Measurements from ENCODE around the gene WWC2. TPM values are rescaled to one million over a fixed set of nuclear protein-coding genes. Genes with fewer than 3 reads are reported as not detected.

The WWC2 gene
- total RNA-seq, 1 experiment from 2014 or later: 11.5 TPM

- DNase-seq (ENCODE audit: low spot score): no peak
Observed at GRCh38 chr4:183255487-183255886, 156.4 kb downstream of the WWC2 start.

GRCh38 chr4:183256343-183256742 is 157.3 kb downstream of the WWC2 start:
- DNase-seq (ENCODE audit: low spot score): no peak

- peak; percentile 34 for DNase-seq (ENCODE audit: low spot score)
Observed at GRCh38 chr4:183256756-183257385, 157.8 kb downstream of the WWC2 start.

DNA sequence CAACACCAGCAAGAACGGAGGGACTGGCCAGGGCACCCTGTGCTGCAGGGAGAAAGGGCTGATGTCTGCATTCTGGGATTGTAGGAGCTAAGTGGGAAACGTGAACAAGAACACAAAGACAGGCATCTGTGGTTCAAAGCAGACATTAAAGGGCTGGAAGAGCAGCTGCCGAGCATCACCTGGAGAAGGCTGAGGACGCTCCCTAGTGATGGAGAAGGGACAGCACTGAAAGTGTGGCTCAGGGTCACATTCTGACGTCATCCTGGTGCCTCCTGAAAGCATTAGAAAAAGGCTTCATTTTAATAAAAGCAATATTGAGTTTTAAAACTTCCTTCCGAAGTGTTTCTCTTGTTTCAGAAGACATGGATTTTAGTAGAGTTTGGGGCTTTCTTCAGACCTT is 158.8 kb downstream of the WWC2 start:
- no peak for DNase-seq (ENCODE audit: low spot score)

DNA sequence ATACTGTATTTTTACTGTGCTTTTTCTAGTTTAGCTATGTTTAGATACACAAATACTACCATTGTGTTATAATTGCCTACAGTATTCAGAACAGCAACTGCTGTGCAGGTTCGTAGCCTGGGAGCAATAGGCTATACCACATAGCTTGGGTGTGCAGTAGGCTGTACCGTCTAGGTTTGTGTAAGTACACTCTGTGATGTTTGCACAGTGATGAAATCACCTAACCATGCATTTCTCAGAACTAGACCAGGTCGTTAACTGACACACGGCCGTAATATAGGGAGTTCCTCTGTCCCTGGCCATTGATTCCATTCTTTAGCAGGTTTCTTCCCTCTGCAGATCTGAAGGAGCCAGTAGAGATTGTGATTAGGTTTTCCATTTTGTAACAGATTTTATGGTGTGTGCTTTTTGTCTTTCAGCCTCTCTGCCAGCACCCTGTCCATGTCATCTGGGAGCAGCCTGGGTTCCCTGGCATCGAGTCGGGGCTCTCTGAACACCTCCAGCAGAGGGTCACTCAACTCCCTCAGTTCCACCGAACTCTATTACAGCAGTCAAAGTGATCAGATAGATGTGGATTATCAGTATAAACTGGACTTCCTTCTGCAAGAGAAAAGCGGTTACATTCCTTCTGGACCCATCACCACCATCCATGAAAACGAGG is 161.6 kb downstream of the WWC2 start:
- peak; percentile 29 for DNase-seq (ENCODE audit: low spot score)

DNA sequence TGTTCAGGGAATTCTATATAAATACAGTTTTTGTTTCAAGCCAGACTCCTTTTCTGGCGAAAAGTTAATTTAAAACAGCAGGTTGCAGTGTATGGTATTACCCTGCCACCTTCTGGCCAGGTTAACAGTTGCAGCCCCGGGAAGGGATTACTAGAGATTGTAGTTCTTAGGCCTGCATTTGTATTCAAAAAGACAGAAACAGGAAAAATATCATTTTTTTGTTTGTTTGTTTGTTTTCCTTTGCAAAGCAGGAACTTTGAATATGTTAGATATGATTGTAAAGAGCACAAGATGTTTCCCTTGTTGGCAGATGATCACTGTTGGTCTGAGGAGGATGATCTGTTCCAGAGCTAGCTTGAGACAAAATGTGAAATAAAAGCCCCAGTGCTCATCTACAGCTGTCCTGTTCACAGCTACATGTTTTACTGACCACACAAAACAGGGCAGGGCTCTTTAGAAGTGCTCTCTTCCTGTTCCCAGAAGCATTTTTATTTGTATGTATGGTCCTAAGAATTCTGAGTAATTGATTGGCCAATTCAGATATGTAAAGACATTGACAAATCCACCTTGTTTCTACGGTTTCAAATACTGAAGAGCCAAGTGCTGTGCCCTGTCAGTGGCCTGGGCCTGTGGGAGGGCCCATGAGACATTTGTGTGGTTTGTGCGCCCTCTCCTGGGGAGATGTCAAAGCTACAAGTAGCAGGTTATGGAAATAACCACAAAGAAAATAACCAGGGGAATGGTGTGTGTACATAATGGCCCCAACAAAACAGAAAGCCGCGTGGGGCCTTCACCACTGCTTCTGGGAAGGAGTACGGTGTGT is 163.1 kb downstream of the WWC2 start:
- peak; percentile 80 for DNase-seq (ENCODE audit: low spot score)

GRCh38 chr4:183262776-183263100 is 163.7 kb downstream of the WWC2 start:
- DNase-seq (ENCODE audit: low spot score): no peak

DNA sequence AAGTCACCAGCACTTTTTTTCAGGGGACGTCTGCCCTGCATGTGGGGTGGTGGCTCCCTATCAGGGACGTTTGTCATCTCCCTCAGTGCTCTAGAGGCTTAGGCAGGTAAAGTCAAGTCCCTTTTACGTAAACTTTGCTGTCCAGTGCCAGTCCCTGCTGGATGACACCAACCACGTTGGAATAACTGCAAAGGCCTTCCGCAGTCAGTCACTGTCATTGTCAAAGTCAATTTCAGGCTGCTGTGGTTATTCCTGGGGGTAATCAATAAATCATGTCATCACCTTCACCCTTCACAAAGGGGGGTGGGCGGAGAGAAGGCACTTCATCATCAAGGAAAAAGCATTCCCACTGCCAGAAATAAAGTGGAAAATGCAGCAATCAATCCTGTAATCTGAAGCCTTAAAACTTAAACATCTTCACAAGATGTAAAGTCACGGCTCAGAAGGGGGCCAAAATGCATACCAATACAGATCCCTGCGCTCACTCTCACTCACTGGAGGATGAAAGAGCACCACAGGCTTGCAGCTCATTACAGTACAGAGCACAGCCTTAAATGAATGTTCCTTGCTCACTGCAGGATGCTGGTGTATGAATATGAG is 164.8 kb downstream of the WWC2 start:
- DNase-seq (ENCODE audit: low spot score): no peak

GRCh38 chr4:183264614-183265013 is 165.6 kb downstream of the WWC2 start:
- no peak for DNase-seq (ENCODE audit: low spot score)

- no peak for DNase-seq (ENCODE audit: low spot score)
Observed at GRCh38 chr4:183266371-183266770, 167.3 kb downstream of the WWC2 start.

DNA sequence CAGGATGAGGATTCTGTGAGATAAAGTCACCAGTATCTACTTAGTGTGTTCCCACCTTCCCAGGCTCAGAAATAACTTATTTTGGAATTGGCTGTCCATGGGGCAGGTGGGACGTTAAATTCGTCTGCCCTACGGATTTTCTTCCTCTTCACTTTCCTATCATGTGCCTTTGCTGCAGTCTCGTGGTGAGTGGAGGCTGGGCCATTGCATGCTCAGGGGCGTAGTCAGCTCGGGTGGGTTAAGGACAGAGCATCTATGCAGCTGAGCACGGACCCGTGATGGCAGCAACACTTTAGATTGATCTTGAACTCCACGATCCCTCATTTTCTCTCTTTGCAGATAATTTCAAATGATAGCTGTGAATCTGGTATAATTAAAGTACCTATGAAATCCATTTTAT is 169.5 kb downstream of the WWC2 start:
- DNase-seq (ENCODE audit: low spot score): no peak

DNA sequence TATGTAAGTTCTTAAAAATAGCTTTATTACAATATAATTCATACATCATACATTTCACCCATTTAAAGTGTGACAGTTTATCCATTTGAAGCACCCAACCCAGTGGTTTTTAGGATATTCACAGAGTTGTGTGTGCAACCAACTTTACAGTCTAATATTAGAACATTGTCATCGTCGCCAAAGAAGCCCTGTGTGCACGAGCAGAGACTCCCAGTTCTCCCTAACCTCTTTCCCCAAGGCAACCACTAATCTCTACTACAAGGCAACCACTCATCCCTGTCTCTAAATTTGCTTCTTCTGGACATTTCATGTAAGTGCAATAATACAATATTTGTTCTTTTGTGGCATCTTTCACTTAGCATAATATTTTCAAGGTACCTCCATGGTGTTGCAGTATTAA is 173.3 kb downstream of the WWC2 start:
- no peak for DNase-seq (ENCODE audit: low spot score)

DNA sequence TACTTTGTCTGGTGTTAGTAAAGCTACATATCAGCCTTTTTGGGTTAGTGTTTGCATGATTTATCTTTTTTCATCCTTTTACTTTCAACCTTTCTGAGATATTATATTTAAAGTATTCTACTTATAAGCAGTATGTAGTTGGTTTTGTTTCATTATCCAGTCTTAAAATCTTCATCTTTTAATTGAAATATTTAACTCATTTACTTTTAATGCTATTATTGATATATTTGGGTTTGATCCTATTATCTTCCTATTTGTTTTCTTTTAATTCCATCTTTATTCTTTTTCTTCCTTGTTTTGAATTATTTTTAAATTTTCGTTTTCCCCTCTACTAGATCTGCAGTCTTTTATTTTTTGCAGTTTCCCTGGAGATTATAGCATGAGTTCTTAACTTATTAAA is 177.0 kb downstream of the WWC2 start:
- no peak for DNase-seq (ENCODE audit: low spot score)

GRCh38 chr4:183284258-183284785 is 185.3 kb downstream of the WWC2 start:
- DNase-seq (ENCODE audit: low spot score): no peak

- no peak for DNase-seq (ENCODE audit: low spot score)
Observed at GRCh38 chr4:183284965-183285364, 185.9 kb downstream of the WWC2 start.

GRCh38 chr4:183285886-183286285 is 186.8 kb downstream of the WWC2 start:
- DNase-seq (ENCODE audit: low spot score): no peak

DNA sequence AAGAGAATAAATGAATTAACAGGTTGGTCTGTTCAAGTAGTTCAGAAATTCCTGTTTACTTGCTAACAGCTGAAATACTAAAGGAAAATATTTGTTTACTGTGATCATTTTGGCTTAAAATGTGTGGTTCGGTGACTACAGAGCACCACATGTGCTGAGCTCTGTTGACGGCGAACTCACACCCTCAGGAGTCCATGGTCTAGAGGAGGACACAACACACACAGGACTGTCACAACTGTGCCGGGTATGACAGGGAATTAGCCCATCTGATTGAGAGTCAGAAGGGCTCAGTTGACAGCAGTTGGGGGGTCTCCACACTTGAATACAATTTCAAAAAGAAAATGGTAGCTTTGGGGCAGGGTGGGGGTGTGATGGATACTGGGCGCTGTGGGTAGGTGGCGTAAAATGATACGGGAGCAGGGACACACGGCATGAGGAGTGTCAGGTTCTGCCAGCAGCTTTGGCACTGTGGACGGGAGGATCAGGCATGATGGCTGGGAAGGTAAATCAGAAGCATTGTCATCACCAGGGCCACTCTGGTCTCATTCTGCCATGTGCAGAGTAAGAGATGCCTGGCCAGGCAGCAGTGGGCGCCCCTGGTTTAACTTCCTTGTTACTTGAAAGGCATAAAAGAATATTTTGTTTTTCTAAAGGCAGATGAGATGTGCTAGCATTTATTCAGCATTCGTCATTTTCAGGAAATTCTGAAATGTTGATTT is 187.7 kb downstream of the WWC2 start:
- no peak for DNase-seq (ENCODE audit: low spot score)

DNA sequence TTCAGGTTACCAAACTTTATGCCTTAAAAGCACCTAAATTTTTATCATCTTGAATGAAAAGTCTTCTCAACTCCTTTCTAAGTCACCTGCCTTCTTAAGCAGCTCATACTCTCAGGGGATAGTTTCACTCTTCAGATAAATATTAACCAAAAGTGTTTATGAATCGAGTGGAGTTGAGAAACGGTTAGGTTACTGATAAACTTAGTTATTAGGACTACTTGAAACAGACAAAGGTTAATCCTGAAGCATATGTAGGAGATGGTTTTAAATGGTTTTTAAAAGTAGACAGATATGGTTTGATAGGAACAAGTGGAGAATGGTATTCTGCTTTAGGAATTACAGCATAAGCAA is 188.2 kb downstream of the WWC2 start:
- no peak for DNase-seq (ENCODE audit: low spot score)

- no peak for DNase-seq (ENCODE audit: low spot score)
Observed at GRCh38 chr4:183287677-183288076, 188.6 kb downstream of the WWC2 start.

- no peak for DNase-seq (ENCODE audit: low spot score)
Observed at GRCh38 chr4:183288955-183289354, 189.9 kb downstream of the WWC2 start.

DNA sequence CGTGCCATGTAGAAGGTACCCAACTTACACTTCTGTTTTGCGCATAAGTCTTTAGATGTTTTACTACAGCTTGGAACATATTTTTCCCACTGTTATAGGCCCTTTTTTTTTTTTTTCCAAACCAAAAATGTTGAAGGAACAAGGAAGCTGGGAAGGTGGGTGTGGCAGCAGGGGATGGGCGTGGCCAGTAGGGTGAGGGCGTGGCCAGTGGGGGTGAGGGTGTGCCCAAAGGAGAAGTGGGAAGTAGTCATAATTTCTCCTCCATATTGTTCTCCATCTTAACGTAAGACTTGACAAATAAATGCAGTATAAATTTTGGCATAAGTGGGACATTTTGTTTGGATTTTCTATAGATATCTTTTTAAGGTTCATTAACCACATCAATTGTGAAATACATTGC is 190.6 kb downstream of the WWC2 start:
- no peak for DNase-seq (ENCODE audit: low spot score)

- DNase-seq (ENCODE audit: low spot score): no peak
Observed at GRCh38 chr4:183291070-183291469, 192.0 kb downstream of the WWC2 start.

Measured in HT-29 (cell line).